Hepatocyte (in vitro differentiated cells): ENCODE data around the gene SGCD.

ENCODE experiments used
- EZH2 ChIP-seq: fragments of 200-600 bp; sonication (generic); IDR thresholded peaks from 2 replicates; pipeline ENCODE4 v1.6.1; 2016; ENCODE audit warnings: antibody characterized with exemption, mild to moderate bottlenecking, borderline replicate concordance
- EZH2phosphoT487 ChIP-seq: fragments of 200-600 bp; sonication (generic); IDR thresholded peaks from one replicate; pipeline ENCODE4 v1.6.1; 2018; ENCODE audit warnings: antibody characterized with exemption, mild to moderate bottlenecking, low read depth, moderate library complexity; ENCODE audit not compliant: unreplicated experiment, severe bottlenecking
- TF ChIP-seq, protein P1 (sequence below): fragments of 200-600 bp; sonication (generic); IDR thresholded peaks from 2 replicates; pipeline ENCODE4 v1.5.1; 2016; ENCODE audit warnings: antibody characterized with exemption, mild to moderate bottlenecking; ENCODE audit not compliant: poor library complexity

DNA sequence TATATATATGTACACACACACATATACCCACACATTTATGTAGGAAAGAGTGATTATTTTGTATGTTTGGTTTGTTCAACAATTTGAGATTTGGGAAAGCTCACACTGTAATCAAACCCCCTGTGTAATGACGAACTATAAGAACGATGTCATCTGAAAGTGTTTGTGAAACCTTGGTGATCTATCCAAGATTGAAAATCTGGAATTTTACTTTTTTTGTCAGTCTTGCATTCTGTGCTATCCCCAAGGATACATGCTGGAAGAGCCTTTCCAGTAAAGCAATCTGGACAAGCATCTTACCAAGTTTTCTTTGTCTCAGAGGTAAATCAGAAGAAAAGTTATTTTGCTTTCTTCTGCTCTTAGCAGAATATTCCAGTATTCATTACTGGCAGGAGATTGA lies 23.3 kb downstream of the SGCD start:
- TF ChIP-seq, protein P1, sequence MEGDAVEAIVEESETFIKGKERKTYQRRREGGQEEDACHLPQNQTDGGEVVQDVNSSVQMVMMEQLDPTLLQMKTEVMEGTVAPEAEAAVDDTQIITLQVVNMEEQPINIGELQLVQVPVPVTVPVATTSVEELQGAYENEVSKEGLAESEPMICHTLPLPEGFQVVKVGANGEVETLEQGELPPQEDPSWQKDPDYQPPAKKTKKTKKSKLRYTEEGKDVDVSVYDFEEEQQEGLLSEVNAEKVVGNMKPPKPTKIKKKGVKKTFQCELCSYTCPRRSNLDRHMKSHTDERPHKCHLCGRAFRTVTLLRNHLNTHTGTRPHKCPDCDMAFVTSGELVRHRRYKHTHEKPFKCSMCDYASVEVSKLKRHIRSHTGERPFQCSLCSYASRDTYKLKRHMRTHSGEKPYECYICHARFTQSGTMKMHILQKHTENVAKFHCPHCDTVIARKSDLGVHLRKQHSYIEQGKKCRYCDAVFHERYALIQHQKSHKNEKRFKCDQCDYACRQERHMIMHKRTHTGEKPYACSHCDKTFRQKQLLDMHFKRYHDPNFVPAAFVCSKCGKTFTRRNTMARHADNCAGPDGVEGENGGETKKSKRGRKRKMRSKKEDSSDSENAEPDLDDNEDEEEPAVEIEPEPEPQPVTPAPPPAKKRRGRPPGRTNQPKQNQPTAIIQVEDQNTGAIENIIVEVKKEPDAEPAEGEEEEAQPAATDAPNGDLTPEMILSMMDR, result no peak
- TF ChIP-seq EZH2 (no peak), EZH2phosphoT487 (no peak)
